ENCODE measurements around the gene RFX2. TPM values are rescaled to one million over a fixed set of nuclear protein-coding genes. Genes with fewer than 3 reads are reported as not detected.
A peak's percentile ranks its signal among the peaks of the same experiment; 100 is the strongest.

Gene RFX2
- total and polyA plus RNA-seq, 9 of the 15 experiments (the other 6 are each of a cell fraction or from before 2014, with no cell fraction given): 3.6 to 18.7 (median 8.7) TPM

- TF ChIP-seq CHD7 (IDR thresholded peaks at IDR 0.05; ENCODE audit: low read depth, low read length): no peak
- TF ChIP-seq ARID3A (IDR thresholded peaks at IDR 0.05; ENCODE audit: borderline replicate concordance, low read depth, low read length): peak; percentile 73; the same call in 1 of the 2 replicates
- TF ChIP-seq ZNF12 (CRISPR knock-in tag; IDR thresholded peaks at IDR 0.05): no peak
- no peak for TF ChIP-seq OTX1 (CRISPR knock-in tag; IDR thresholded peaks at IDR 0.05)
- TF ChIP-seq MTA3 (IDR thresholded peaks at IDR 0.05; ENCODE audit: borderline replicate concordance): peak; percentile 38; the same call in 1 of the 2 replicates
- TF ChIP-seq MCM2 (IDR thresholded peaks at IDR 0.05; ENCODE audit: low read depth): no peak
- no peak for TF ChIP-seq GTF2A2 (tag; IDR thresholded peaks at IDR 0.05)
- no peak for TF ChIP-seq RBM34 (IDR thresholded peaks at IDR 0.05; ENCODE audit: borderline replicate concordance, insufficient read depth, low read length)
- no peak for TF ChIP-seq ZBED1 (IDR thresholded peaks at IDR 0.05)
- no peak for TF ChIP-seq KLF10 (CRISPR knock-in tag; IDR thresholded peaks at IDR 0.05)
- no peak for TF ChIP-seq THAP12 (CRISPR knock-in tag; IDR thresholded peaks at IDR 0.05)
Observed at GRCh38 chr19:6065685-6066374, 44.5 kb downstream of the RFX2 start (continued).
